HT-29 (cell line): Measurements from ENCODE around the gene KLHL6. TPM values are rescaled to one million over a fixed set of nuclear protein-coding genes. Genes with fewer than 3 reads are reported as not detected.
"Not testable (repeated sequence)": the region's sequence is repeated elsewhere in the genome, so short reads cannot be mapped to it uniquely, and the experiment has no call there.

ENCODE experiments used
- DNase-seq: peaks from one replicate; pipeline ENCODE4 v3.0.0-alpha.2; 2015; ENCODE audit warnings: low spot score
- total RNA-seq: library from RNA; depleted of rRNA; stranded (reverse); fragments of >200 nt; shearing (Covaris generic); gene quantifications from 2 replicates; pipeline ENCODE4 v1.2.3, GENCODE V29; 2014

The KLHL6 gene
- total RNA-seq, 1 experiment from 2014 or later: not detected

DNA sequence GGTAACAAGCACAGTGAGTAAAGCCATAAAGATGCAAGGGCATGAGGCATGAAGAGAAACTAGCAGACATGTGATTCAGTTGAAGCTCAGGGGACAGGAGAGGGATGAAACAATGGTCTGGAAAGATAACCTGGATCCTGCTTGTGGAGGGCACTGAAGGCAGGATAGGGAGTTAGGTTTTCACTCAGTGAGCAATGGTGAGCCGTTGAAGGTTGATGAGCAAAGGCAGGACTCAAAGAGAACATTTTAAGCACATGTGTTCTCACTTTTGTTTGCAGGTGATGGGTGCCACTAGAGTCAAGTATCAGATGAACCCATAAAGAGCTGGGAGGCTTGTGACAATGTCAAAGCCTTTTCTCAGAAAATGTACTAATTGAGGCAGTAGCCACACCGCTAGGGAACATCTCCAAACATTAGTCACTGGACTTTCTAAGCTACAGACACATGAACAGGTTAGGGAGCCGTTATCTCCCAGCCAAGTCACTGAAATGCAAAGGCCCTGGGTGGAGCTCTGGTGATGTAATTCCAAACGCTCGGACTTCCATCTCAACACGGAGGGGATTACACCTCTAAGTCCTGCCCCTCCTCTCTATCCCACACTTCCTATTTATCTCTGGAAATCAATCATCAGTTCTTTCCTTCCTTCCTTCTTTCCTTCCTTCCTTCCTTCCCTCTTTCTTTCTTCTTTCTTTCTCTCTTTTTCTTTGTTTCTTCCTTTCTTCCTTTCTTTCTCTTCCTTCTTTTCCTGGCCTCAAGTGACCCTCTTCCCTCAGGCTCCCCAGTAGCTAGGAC lies 22.7 kb downstream of the KLHL6 start:
- no peak for DNase-seq

DNA sequence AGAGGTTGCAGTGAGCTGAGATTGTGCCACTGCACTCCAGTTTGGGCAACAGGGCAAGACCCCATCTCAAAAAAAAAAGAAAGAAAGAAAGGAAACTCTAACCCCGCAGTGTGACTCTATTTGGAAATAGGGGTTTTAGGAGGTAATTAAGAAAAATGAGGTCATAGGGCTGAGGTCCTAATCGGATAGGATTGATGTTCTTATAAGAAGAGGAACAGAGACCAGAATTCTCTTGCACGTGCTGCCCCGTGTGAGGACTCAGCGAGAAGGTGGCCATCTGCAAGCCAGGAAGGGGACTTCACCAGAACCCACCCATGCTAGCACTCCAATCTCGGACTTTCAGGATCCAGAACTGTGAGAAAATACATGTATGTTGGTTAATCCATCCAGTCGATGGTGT lies 25.8 kb downstream of the KLHL6 start:
- DNase-seq: no peak

DNA sequence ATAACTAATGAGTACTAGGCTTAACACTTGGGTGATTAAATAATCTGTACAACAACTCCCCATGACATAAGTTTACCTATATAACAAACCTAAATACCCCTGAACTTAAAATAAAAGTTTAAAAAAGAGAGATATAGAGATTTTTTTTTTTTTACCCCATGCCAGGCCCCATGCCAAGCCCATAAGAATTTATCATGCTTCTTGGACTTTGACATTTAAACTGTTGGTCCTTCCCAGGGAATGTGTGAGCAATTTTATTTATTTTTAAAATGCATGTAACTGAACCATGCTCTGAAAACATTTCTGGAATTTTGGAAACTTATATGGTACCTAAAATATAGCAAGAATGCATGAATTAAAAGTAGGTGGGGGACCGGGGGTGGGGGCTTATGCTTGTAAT lies 26.3 kb downstream of the KLHL6 start:
- no peak for DNase-seq

DNA sequence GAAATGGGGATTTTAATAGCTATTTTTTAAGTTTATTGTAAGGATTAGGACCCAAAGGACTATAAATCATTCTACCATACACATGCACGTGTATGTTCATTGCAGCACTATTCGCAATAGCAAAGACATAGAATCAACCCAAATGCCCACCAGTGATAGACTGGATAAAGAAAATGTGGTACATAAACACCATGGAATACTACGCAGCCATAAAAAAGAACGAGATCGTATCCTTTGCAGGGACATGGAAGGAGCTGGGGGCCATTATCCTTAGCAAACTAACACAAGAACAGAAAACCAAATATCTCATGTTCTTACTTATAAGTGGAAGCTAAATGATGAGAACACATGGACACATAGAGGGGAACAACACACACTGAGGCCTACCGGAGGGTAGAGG lies 26.7 kb downstream of the KLHL6 start:
- DNase-seq: not testable (repeated sequence)

DNA sequence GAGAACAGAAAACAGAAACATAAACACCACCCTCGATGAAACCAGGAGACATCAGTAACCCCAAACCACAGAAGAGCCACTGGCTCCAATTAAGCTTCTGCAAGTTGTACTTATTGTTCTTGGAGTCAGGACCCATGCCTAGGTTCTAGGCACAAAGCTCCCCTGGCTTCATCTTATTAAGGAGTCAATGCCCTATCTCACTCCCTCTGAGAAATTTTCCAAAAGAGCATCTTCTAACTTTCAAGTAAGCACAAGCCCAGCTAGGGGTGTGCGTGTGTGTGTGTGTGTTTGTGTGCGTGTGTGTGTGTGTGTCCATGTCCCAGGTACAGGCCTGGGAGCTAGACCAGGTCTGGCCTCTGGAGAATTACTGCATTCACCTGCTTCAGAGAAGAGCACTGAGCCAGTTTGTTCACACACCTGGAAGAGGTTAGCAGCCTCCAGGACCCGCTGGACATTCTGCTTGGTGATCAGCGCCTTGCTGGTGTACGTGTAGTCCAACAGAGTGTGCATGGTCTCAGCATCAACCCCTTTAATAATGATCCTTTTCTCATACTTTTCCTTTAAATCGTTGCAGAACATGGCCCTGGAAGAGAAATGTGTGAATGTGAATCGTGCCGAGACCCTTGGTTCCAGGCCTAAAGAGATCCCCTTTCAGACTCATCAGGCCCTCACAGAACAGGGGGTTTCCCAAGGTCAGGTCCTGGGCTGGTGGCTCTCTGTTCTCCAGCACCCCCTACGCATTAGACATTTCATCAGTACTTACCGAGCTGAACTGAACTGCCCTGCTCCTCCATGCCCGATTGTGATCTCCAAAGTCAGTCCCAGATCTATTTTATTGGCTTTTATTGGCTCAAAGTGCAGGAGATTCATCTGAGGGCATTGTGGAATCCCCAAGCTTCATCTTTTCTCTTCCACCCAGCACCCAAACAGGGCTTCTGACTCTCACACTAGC lies 27.8 kb downstream of the KLHL6 start:
- DNase-seq: no peak

DNA sequence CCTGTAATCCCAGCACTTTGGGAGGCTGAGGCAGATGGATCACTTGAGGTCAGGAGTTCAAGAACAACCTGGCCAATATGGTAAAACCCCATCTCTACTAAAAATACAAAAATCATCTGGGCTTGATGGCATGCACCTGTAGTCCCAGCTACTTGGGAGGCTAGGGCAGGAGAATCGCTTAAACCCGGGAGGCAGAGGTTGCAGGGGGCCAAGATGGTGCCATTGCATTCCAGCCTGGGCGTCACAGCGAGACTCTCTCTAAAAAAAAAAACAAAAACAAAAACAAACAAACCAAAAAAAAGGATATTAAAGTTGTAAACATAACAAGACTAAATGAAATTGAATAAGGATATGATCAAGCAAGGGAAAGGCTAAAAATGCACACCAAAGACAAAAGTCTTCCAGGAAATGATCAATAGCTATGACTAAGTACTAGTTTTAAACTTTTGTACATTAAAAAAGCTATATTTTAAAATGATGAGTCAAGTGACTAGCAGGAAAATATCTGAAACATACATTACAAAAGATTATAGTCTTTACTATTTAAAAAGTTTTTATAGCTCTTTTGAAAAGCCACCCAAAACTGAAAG lies 28.6 kb downstream of the KLHL6 start:
- no peak for DNase-seq

DNA sequence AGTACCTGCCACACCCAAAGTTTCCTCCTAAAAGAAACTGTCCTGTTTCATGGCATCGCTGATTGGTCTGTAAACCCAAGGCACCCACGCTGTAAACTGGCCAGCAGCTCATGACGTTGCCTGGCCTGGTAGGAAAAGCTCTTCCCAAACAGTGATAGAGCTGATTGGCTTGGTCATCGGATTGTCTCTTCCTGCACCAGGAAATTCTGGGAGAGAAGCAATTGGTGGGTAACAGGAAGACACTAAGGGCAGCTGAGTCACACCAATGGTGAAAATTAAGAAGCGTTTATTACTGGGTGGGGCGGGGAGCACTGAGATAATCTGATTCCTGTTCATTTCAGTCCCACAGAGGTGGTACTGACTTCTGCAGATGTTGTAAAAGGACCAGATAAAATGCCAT lies 31.0 kb downstream of the KLHL6 start:
- DNase-seq: no peak

DNA sequence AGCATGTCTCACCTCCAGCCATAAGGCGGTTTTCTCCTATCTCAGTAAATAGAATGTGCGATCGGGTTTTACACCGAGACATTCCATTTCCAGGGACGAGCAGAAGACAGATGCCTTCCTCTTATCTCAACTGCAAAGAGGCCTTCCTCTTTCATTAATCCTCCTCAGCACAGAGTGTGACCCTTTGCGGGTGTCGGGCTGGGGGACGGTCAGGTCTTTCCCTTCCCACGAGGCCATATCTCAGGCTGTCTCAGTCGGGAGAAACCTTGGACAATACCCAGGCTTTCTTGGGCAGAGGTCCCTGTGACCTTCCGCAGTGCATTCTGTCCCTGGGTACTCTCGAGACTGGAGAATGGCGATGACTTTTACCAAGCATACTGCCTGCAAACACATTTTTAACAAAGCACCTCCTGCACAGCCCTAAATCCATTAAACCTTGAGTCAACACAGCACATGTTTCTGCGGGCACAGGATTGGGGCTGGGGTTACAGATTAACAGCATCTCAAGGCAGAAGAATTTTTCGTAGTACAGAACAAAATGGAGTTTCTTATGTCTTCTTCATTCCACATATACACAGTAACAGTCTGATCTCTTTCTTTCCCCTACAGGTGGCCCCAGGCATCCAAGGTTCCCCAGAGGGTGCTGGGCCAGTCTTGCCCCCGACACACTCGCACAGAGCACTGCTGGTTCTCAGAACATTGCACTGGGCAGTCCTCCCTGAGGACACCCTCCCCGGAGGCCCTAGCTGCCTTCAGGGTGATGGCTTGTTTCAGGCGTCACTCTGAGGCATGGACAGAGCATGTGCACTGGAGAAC lies 34.6 kb downstream of the KLHL6 start:
- DNase-seq: not testable (repeated sequence)

DNA sequence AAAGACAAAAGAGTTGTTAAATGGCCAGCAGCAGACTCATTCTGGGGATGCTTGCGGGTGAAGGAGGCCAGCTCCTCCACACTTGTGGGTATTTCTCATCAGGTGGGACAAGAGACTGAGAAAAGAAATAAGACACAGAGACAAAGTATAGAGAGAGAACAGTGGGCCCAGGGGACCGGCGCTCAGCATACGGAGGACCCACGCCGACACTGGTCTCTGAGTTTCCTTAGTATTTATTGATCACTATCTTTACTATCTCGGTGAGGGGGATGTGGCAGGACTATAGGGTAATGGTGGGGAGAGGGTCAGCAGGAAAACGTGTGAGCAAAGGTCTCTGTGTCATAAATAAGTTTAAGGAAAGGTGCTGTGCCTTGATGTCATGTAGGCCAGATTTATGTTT lies 35.2 kb downstream of the KLHL6 start:
- not testable (repeated sequence) for DNase-seq

DNA sequence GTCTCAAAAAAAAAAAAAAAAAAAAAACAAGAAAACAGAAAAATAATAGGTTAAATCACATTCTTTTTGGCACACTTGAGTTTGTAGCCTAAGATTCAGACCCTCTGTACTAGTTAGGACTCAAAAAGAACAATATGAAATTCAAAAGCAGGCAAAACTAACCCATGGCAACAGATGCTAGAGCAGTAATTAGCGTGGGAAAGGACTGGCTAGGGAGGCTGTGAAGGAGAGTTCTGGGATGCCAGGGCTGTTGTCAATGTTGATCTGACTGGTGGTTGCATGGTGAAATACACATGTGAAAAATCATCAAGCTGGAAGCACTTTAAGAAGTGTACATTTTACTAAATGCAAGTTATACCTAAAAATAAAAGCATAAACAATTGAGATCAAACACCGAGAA lies 35.6 kb downstream of the KLHL6 start:
- no peak for DNase-seq

DNA sequence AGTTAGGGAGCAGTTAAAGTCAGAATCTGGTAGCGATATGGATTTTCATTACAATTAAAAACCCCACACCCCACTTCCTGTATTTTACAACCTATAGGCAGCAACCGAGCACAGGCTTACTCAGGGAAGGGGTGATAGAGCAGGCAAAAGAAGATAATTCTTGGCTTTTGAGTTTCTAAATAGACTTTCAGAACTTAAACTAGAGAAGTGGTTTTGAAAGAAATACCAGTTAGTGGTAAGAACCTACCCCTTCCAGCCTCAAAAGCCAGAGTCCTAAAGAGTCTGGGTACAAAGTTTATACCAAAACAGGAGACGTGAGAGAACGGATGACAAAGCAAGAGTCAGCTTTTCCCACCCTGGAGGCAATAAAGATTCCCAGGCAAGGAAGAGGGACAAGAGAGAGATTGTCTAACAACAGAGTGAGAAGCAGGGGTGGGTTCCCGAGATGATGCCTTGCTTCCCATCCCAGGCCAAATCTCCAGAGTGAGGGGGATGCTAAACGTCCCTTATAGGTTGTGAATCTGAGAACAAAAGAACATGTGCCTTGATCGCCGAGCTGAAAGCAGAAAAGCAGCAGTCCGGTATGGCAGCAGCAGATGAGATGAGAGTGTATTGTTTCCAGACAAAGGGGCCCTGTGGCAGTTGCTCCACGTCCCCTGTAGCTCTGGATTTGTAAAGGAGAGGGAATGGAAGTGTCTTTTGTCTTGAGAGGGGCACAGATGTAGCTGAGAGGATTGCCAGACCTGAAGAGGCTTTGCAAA lies 36.8 kb downstream of the KLHL6 start:
- no peak for DNase-seq

DNA sequence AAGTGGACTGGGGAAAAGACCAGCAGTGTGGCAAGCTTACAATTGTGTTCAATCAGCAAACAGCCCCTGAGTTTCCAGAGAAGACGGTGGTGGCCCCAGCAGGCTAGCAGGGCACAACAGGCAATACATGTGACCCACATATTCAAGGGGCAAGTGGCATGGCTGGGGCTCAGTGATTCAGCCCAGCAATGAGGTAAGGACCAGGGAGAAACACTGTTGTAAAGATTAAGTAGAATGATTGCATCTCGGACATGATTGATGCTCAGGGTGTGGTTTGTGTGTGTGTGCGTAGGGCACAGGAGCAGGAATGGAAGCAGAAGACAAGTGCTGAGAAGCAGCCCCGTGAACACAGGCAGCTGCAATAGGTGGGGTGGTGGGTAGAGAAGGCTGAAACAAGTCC lies 37.9 kb downstream of the KLHL6 start:
- DNase-seq: no peak

DNA sequence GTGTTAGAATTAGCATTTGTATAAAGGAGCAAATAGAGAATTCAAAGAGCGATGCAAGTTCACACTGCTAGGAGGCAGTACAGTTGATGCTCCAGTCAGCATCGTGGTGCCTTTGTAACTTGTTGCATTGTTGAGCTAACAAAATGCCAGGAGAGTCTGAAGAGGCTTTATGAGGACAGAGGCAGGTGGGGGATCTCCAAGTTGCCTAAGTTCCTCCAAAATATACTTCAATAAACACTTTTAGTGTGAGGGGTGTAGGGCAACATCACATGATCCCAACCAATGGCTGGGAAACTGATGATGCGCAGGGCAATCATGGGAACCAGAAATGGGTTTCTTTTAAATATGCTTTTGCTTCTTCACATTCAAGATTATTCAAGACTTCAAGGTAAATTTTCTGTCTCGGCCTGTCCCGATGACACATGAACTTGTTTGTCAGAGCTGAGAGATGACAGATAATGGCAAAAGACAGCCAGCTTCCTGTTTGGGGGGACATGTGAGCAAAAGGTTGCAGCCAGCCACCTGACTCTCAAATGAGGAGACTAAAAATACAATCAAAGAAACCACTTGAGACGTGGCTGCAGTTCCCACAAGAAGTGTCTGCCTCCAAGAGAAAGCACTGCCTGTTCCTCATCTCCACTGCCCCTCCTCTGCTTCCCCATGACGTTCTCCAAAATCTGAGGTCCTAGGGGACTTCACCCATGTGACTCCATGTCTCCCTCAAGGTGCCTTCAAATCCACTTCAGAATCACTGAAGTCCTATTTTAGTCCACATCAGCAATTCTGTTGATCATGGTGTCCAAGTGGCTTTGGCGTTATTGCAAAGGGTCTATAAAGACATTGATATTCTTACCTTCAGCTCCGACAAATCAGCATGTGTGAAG lies 39.3 kb downstream of the KLHL6 start:
- no peak for DNase-seq

DNA sequence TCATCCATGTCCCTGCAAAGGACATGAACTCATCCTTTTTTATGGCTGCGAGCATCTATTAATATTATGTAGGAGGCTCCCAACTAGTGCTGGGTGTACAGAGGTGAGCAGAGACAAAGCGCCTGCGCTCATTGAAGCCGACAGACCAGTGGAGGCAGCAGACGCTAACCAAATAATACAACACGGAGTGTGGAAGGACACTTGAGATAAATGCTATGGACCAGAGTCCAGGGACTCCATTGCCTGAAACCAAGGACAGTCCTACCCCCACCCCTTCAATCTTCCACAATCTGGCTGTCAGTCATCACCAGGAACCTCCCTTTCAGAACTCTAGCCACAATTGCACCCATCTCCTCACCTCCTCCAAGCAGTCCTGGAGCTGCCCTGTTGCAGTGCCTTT lies 41.5 kb downstream of the KLHL6 start:
- DNase-seq: no peak

DNA sequence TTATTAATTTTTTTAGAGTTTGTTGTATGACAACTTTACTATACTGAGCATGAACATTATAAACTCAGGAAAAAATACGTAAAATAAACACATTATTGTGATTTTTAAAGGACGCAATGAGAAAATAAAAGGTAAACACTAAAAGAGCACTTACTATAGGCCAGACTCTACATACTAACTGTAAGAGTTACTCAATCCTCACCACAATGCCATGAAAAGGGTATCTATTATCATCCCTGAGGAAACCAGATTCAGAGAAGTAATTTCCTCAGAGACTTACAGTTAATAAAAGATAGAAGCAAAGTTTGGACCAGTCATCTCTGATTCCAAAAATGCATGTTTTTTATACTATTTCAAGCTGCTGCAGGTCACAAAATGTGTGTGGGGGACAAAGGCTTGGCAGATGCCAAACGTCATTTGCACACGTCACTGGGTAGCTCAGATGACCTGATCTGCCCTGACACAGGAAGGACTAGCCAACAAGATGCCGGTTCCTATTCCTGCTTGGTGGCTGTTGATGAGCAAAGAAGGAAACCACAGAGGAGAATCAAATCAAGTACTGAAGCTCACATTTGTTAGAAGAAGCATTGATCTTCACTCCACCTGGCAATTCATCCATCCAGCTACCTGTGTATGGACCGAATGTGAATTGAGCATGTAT lies 42.3 kb downstream of the KLHL6 start:
- no peak for DNase-seq

DNA sequence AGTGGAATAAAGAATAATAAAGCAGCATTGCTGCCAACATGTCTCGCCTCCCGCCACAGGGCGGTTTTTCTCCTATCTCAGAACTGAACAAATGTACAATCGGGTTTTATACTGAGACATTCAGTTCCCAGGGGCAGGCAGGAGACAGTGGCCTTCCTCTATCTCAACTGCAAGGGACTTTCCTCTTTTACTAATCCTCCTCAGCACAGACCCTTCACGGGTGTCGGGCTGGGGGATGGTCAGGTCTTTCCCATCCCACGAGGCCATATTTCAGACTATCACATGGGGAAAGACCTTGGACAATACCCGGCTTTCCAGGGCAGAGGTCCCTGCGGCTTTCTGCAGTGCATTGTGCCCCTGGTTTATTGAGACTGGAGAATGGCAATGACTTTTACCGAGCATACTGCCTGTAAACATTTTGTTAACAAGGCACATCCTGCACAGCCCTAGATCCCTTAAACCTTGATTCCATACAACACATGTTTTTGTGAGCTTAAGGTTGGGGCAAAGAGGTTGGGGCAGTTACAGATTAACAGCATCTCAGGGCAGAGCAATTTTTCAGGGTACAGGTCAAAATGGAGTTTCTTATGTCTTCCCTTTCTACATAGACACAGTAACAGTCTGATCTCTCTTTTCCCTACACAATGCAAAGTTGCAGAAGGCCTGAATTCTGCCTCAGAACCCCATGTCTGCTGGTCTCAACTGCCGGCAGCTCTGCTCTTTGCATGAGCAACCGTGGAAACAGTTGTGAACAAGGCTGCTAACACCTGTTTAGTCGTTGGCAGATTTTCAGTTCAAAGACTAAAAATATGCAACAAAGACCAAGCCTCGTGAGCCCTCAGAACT lies 44.0 kb downstream of the KLHL6 start:
- not testable (repeated sequence) for DNase-seq

DNA sequence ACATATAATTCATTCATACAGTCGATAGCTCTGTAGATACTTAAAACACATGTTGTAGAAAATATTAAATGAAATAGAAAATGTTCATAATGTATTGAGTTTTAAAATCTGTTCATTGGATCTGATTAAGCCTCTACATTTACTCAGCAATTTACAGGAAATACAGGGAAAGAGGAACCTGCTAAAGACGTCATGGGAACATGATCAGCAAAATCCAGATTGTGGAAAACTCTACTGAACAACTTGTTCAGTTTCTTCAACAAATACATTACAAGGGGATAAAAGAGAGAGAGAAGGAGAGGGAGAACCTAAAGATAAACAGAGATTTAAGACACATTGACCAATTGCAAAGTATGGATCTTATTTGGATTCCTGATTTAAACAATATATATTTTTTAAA lies 46.7 kb downstream of the KLHL6 start:
- no peak for DNase-seq

DNA sequence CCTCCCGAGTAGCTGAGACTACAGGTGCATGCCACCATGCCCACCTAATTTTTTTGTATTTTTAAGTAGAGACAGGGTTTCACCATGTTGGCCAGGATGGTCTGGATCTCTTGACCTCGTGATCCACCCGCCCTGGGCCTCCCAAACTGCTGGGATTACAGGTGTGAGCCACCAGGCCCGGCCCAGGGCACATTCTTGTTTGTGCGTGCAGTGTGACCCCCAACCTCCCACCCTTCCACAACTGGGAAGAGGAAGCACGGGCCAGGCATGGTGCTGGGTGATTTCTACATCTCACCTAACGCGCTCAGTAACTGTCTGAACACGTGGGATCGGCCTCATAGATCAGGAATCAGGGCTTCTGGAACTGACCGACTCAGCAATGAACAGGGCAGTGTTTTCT lies 48.0 kb downstream of the KLHL6 start:
- DNase-seq: no peak
